ENCODE measurements around the gene FIGNL1.

Gene FIGNL1

DNA sequence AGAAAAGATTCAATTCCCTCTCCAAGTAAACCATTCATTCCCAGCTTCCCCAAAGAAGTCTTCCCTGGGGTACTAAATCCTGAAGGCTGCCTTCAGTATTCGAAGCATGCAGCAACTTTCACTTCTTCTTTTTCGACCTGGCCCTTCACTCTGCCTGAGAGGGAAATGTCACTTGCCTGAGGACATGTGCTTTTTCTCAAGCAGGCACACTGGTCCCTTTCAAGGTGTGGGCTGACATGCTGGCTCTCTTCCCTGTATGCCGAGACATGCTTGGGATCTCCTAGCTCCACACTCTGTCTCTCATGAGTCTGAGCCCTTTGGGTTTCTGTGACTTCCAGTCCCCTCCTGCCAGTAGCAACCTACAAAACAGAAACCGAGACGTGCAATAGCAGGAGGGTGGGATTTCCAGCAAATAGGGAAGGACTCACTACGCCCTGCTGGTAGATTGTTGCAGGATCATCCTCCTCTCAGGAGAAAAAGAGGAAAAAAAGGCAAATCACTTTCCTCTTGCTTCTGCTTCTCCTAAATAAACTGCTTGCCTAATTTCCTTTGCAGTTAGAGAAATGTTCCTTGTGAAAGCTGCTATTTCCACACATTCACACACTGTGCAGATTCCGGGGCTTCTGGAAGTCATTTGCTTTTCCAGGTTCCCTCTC is 33.5 kb downstream of the FIGNL1 start:
- H3K4me1 ChIP-seq (ENCODE audit: insufficient read depth, low read length, poor library complexity, severe bottlenecking) = no peaks in the 10 kb centered on the region
- no peaks in the 10 kb centered on the region for H3K36me3 ChIP-seq (ENCODE audit: insufficient read depth, low read length)
- no peaks in the 10 kb centered on the region for H3K9me2 ChIP-seq (replicated peaks; ENCODE audit: low read depth, low read length)
- H3K4me2 ChIP-seq (ENCODE audit: low read depth, low read length, poor library complexity, severe bottlenecking) = no peak overlapping the region
- no peak overlapping the region for H3K9ac ChIP-seq (ENCODE audit: low read depth, low read length, poor library complexity, severe bottlenecking)
- no peaks in the 10 kb centered on the region for H3K9me3 ChIP-seq (ENCODE audit: insufficient read depth, low read depth, low read length)
- H3K79me2 ChIP-seq (ENCODE audit: insufficient read depth, low read length) = no peaks in the 10 kb centered on the region
- H3K27me3 ChIP-seq (ENCODE audit: insufficient read depth, low read length, poor library complexity, severe bottlenecking) = no peaks in the 10 kb centered on the region
- TF ChIP-seq EZH2phosphoT487 (IDR thresholded peaks at IDR 0.05; ENCODE audit: borderline replicate concordance) = no peak
- TF ChIP-seq, protein P1, sequence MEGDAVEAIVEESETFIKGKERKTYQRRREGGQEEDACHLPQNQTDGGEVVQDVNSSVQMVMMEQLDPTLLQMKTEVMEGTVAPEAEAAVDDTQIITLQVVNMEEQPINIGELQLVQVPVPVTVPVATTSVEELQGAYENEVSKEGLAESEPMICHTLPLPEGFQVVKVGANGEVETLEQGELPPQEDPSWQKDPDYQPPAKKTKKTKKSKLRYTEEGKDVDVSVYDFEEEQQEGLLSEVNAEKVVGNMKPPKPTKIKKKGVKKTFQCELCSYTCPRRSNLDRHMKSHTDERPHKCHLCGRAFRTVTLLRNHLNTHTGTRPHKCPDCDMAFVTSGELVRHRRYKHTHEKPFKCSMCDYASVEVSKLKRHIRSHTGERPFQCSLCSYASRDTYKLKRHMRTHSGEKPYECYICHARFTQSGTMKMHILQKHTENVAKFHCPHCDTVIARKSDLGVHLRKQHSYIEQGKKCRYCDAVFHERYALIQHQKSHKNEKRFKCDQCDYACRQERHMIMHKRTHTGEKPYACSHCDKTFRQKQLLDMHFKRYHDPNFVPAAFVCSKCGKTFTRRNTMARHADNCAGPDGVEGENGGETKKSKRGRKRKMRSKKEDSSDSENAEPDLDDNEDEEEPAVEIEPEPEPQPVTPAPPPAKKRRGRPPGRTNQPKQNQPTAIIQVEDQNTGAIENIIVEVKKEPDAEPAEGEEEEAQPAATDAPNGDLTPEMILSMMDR (conservative IDR thresholded peaks at IDR 0.05; ENCODE audit: low read length) = no peak
- no peak overlapping the region for H2AFZ ChIP-seq (ENCODE audit: low read length)
- no peak overlapping the region for H3K4me3 ChIP-seq (ENCODE audit: low read length, poor library complexity, severe bottlenecking)
- H3F3A ChIP-seq (ENCODE audit: low read depth) = no peaks in the 10 kb centered on the region
- no peaks in the 10 kb centered on the region for H4K20me1 ChIP-seq (ENCODE audit: insufficient read depth, low read length, poor library complexity, severe bottlenecking)

- no peak overlapping the region for H3K4me2 ChIP-seq (ENCODE audit: low read depth, low read length, poor library complexity, severe bottlenecking)
- no peak overlapping the region for H3K4me3 ChIP-seq (ENCODE audit: low read length, poor library complexity, severe bottlenecking)
- no peak overlapping the region for H2AFZ ChIP-seq (ENCODE audit: low read length)
- no peaks in the 10 kb centered on the region for H3K79me2 ChIP-seq (ENCODE audit: insufficient read depth, low read length)
- no peaks in the 10 kb centered on the region for H4K20me1 ChIP-seq (ENCODE audit: insufficient read depth, low read length, poor library complexity, severe bottlenecking)
- TF ChIP-seq, protein P1 (conservative IDR thresholded peaks at IDR 0.05; ENCODE audit: low read length) = no peak
- TF ChIP-seq EZH2phosphoT487 (IDR thresholded peaks at IDR 0.05; ENCODE audit: borderline replicate concordance) = no peak
- H3K9ac ChIP-seq (ENCODE audit: low read depth, low read length, poor library complexity, severe bottlenecking) = no peak overlapping the region
- H3K36me3 ChIP-seq (ENCODE audit: insufficient read depth, low read length) = no peaks in the 10 kb centered on the region
- H3K27me3 ChIP-seq (ENCODE audit: insufficient read depth, low read length, poor library complexity, severe bottlenecking) = no peaks in the 10 kb centered on the region
- no peaks in the 10 kb centered on the region for H3K4me1 ChIP-seq (ENCODE audit: insufficient read depth, low read length, poor library complexity, severe bottlenecking)
- H3F3A ChIP-seq (ENCODE audit: low read depth) = no peaks in the 10 kb centered on the region
- no peaks in the 10 kb centered on the region for H3K9me3 ChIP-seq (ENCODE audit: insufficient read depth, low read depth, low read length)
- H3K9me2 ChIP-seq (replicated peaks; ENCODE audit: low read depth, low read length) = no peaks in the 10 kb centered on the region
Observed at GRCh38 chr7:50415844-50416364, 34.2 kb downstream of the FIGNL1 start.

- no peak overlapping the region for H3K4me2 ChIP-seq (ENCODE audit: low read depth, low read length, poor library complexity, severe bottlenecking)
- H3K79me2 ChIP-seq (ENCODE audit: insufficient read depth, low read length) = no peaks in the 10 kb centered on the region
- H3K4me3 ChIP-seq (ENCODE audit: low read length, poor library complexity, severe bottlenecking) = no peak overlapping the region
- H3F3A ChIP-seq (ENCODE audit: low read depth) = no peaks in the 10 kb centered on the region
- H2AFZ ChIP-seq (ENCODE audit: low read length) = no peak overlapping the region
- TF ChIP-seq, protein P1 (conservative IDR thresholded peaks at IDR 0.05; ENCODE audit: low read length) = no peak
- no peak for TF ChIP-seq EZH2phosphoT487 (IDR thresholded peaks at IDR 0.05; ENCODE audit: borderline replicate concordance)
- H3K9me3 ChIP-seq (ENCODE audit: insufficient read depth, low read depth, low read length) = no peaks in the 10 kb centered on the region
- H3K9me2 ChIP-seq (replicated peaks; ENCODE audit: low read depth, low read length) = no peaks in the 10 kb centered on the region
- H3K36me3 ChIP-seq (ENCODE audit: insufficient read depth, low read length) = no peaks in the 10 kb centered on the region
- no peak overlapping the region for H3K9ac ChIP-seq (ENCODE audit: low read depth, low read length, poor library complexity, severe bottlenecking)
- H3K27me3 ChIP-seq (ENCODE audit: insufficient read depth, low read length, poor library complexity, severe bottlenecking) = no peaks in the 10 kb centered on the region
- no peaks in the 10 kb centered on the region for H3K4me1 ChIP-seq (ENCODE audit: insufficient read depth, low read length, poor library complexity, severe bottlenecking)
- H4K20me1 ChIP-seq (ENCODE audit: insufficient read depth, low read length, poor library complexity, severe bottlenecking) = no peaks in the 10 kb centered on the region
Observed at GRCh38 chr7:50413561-50413960, 36.6 kb downstream of the FIGNL1 start.

Measured in Loucy (cell line).